IMR-90 (cell line): Measurements from ENCODE around the gene IQSEC3. TPM values are rescaled to one million over a fixed set of nuclear protein-coding genes. Genes with fewer than 3 reads are reported as not detected.

Experiments
- ATAC-seq: fragments of 200-7000 bp; cut with Tn5 transposase; 2 replicates; pipeline ENCODE4 v1.9.1; 2020; ENCODE audit warnings: low read depth, mild to moderate bottlenecking, moderate library complexity
- BruUV-seq: library from RNA; stranded (reverse); fragments of 400-500 nt; replicated peaks from 2 replicates; lab custom pipeline; 2021; lab: Mats Ljungman, UMichigan
- CTCF ChIA-PET: fragments of 300-600 bp; formaldehyde crosslinking; extraction: SDS; loops from one replicate; lab custom pipeline; 2021; ENCODE audit warnings: antibody characterized with exemption; lab: Yijun Ruan, JAX
- POLR2A ChIA-PET: fragments of 300-600 bp; sonication (Branson Sonifier 250); formaldehyde crosslinking; loops from one replicate; lab custom pipeline; 2022; ENCODE audit warnings: antibody characterized with exemption; ENCODE audit not compliant: unreplicated experiment; lab: Charles Lee
- DNase-seq: peaks from one replicate; pipeline ENCODE4 v3.0.0; 2013
- H2AFZ ChIP-seq: replicated peaks from 2 replicates; pipeline ENCODE3; 2013; ENCODE audit warnings: low read length, mild to moderate bottlenecking; ENCODE audit not compliant: poor library complexity
- H2AK5ac ChIP-seq: 2 replicates; pipeline ENCODE4 v1.6.1; 2013; ENCODE audit warnings: low read depth, low read length, inconsistent platforms
- H2AK9ac ChIP-seq: replicated peaks from 2 replicates; pipeline ENCODE3; 2013; ENCODE audit warnings: mild to moderate bottlenecking, low read depth, low read length, moderate library complexity; ENCODE audit not compliant: poor library complexity
- H2BK120ac ChIP-seq: 2 replicates; pipeline ENCODE4 v1.6.1; 2013; ENCODE audit warnings: low read depth, low read length, inconsistent platforms
- H2BK15ac ChIP-seq: 3 replicates; pipeline ENCODE4 v1.6.1; 2013; ENCODE audit warnings: low read depth, low read length, inconsistent platforms
- H2BK20ac ChIP-seq: 2 replicates; pipeline ENCODE4 v1.6.1; 2013; ENCODE audit warnings: low read depth, mild to moderate bottlenecking, inconsistent platforms, low read length, moderate library complexity
- H2BK5ac ChIP-seq: 2 replicates; pipeline ENCODE4 v1.6.1; 2013; ENCODE audit warnings: mild to moderate bottlenecking, low read depth, low read length, inconsistent platforms; ENCODE audit not compliant: poor library complexity, severe bottlenecking
- H3K14ac ChIP-seq: replicated peaks from 2 replicates; pipeline ENCODE4 v1.6.1; 2013; ENCODE audit warnings: low read depth, low read length, inconsistent platforms
- H3K18ac ChIP-seq: 2 replicates; pipeline ENCODE4 v1.6.1; 2013; ENCODE audit warnings: low read depth, low read length, control low read depth
- H3K23ac ChIP-seq: 2 replicates; pipeline ENCODE4 v1.6.1; 2013; ENCODE audit warnings: low read depth, low read length, inconsistent platforms
- H3K27ac ChIP-seq: 2 replicates; pipeline ENCODE4 v1.5.1; 2013; ENCODE audit warnings: mild to moderate bottlenecking, control low read depth, low read length; ENCODE audit not compliant: insufficient read depth
- H3K27me3 ChIP-seq: 2 replicates; pipeline ENCODE4 v1.6.1; 2013; ENCODE audit warnings: low read length; ENCODE audit not compliant: control insufficient read depth, insufficient read depth
- H3K36me3 ChIP-seq: 2 replicates; pipeline ENCODE4 v1.6.1; 2013; ENCODE audit warnings: low read length, mixed read lengths; ENCODE audit not compliant: control insufficient read depth, insufficient read depth
- H3K4ac ChIP-seq: 2 replicates; pipeline ENCODE4 v1.6.1; 2013; ENCODE audit warnings: low read depth, low read length, inconsistent platforms
- H3K4me1 ChIP-seq: 2 replicates; pipeline ENCODE4 v1.6.1; 2013; ENCODE audit warnings: low read length, mixed read lengths; ENCODE audit not compliant: control insufficient read depth, insufficient read depth
- H3K4me2 ChIP-seq: 2 replicates; pipeline ENCODE4 v1.6.1; 2013; ENCODE audit warnings: low read depth, mild to moderate bottlenecking, control low read depth, low read length, moderate library complexity
- H3K4me3 ChIP-seq: 2 replicates; pipeline ENCODE4 v1.5.1; 2013; ENCODE audit warnings: low read depth, mild to moderate bottlenecking, control low read depth, low read length, moderate library complexity; ENCODE audit not compliant: insufficient read depth
- H3K56ac ChIP-seq: 2 replicates; pipeline ENCODE4 v1.6.1; 2013; ENCODE audit warnings: low read length, inconsistent platforms; ENCODE audit not compliant: insufficient read depth; ENCODE audit errors: extremely low read depth
- H3K79me1 ChIP-seq, 2 experiments: 2 replicates each; pipeline ENCODE4 v1.6.1; 2013; ENCODE audit warnings: low read length in 2 of 2, inconsistent platforms in 1 of 2, low read depth in 1 of 2
- H3K9ac ChIP-seq: 2 replicates; pipeline ENCODE4 v1.6.1; 2013; ENCODE audit warnings: low read depth, low read length, control low read depth
- H3K9me1 ChIP-seq: 2 replicates; pipeline ENCODE4 v1.6.1; 2013; ENCODE audit warnings: low read length, inconsistent platforms; ENCODE audit not compliant: insufficient read depth
- H3K9me3 ChIP-seq: 2 replicates; pipeline ENCODE4 v1.6.1; 2013; ENCODE audit warnings: low read length; ENCODE audit not compliant: control insufficient read depth, insufficient read depth
- H4K20me1 ChIP-seq: 2 replicates; pipeline ENCODE4 v1.6.1; 2013; ENCODE audit warnings: low read length, inconsistent platforms; ENCODE audit not compliant: insufficient read depth
- H4K5ac ChIP-seq: 2 replicates; pipeline ENCODE4 v1.6.1; 2013; ENCODE audit warnings: mild to moderate bottlenecking, low read depth, low read length, control low read depth
- H4K8ac ChIP-seq, 2 experiments: 2 replicates each; pipeline ENCODE4 v1.6.1; 2013; ENCODE audit warnings: low read depth in 2 of 2, low read length in 2 of 2, control low read depth in 1 of 2, inconsistent platforms in 1 of 2
- H4K91ac ChIP-seq: 2 replicates; pipeline ENCODE4 v1.6.1; 2013; ENCODE audit warnings: low read depth, low read length, inconsistent platforms; ENCODE audit not compliant: insufficient read depth
- BHLHE40 ChIP-seq: fragments of 150-350 bp; IDR thresholded peaks from 2 replicates; pipeline ENCODE4 v1.6.1; 2016; ENCODE audit warnings: mild to moderate bottlenecking, low read depth, low read length
- CEBPB ChIP-seq: IDR thresholded peaks from 2 replicates; pipeline ENCODE4 v1.6.1; 2012; ENCODE audit warnings: low read depth, low read length, improper control_type of control experiment
- CHD1 ChIP-seq: IDR thresholded peaks from 2 replicates; pipeline ENCODE4 v1.6.1; 2012; ENCODE audit warnings: low read depth, low read length, improper control_type of control experiment
- CTCF ChIP-seq: conservative IDR thresholded peaks from 2 replicates; pipeline ENCODE4 v1.5.1; 2012; ENCODE audit warnings: mild to moderate bottlenecking, low read depth, low read length, improper control_type of control experiment
- ELK1 ChIP-seq: fragments of 150-350 bp; IDR thresholded peaks from 2 replicates; pipeline ENCODE4 v1.6.1; 2016; ENCODE audit warnings: low read depth, mild to moderate bottlenecking, low read length, moderate library complexity, borderline replicate concordance
- FOS ChIP-seq: fragments of 150-350 bp; IDR thresholded peaks from 2 replicates; pipeline ENCODE4 v1.6.1; 2016; ENCODE audit warnings: low read depth, low read length
- MAFK ChIP-seq: IDR thresholded peaks from 2 replicates; pipeline ENCODE4 v1.6.1; 2012; ENCODE audit warnings: low read depth, low read length, improper control_type of control experiment
- MAZ ChIP-seq: IDR thresholded peaks from 2 replicates; pipeline ENCODE4 v1.6.1; 2012; ENCODE audit warnings: low read depth, mild to moderate bottlenecking, low read length, improper control_type of control experiment, moderate library complexity, borderline replicate concordance
- MXI1 ChIP-seq: IDR thresholded peaks from 2 replicates; pipeline ENCODE4 v1.6.1; 2012; ENCODE audit warnings: low read depth, mild to moderate bottlenecking, low read length, moderate library complexity, borderline replicate concordance
- NFE2L2 ChIP-seq: fragments of 150-350 bp; IDR thresholded peaks from 2 replicates; pipeline ENCODE4 v1.6.1; 2016; ENCODE audit warnings: low read depth, mild to moderate bottlenecking, low read length
- POLR2A ChIP-seq: IDR thresholded peaks from 2 replicates; pipeline ENCODE4 v1.6.1; 2012; ENCODE audit warnings: mild to moderate bottlenecking, low read depth, low read length
- RAD21 ChIP-seq: IDR thresholded peaks from 2 replicates; pipeline ENCODE4 v1.6.1; 2012; ENCODE audit warnings: low read length, improper control_type of control experiment
- RCOR1 ChIP-seq: IDR thresholded peaks from 2 replicates; pipeline ENCODE4 v1.6.1; 2012; ENCODE audit warnings: mild to moderate bottlenecking, low read length, improper control_type of control experiment; ENCODE audit not compliant: insufficient replicate concordance
- RFX5 ChIP-seq: IDR thresholded peaks from 2 replicates; pipeline ENCODE4 v1.8.0; 2012; ENCODE audit warnings: low read depth, mild to moderate bottlenecking, low read length, moderate library complexity
- SMC3 ChIP-seq: fragments of 150-350 bp; IDR thresholded peaks from 2 replicates; pipeline ENCODE4 v1.6.1; 2016; ENCODE audit warnings: low read depth, mild to moderate bottlenecking, antibody characterized with exemption, low read length, moderate library complexity
- USF2 ChIP-seq: fragments of 150-350 bp; IDR thresholded peaks from 2 replicates; pipeline ENCODE4 v1.6.1; 2017; ENCODE audit warnings: mild to moderate bottlenecking, antibody characterized with exemption, low read length, low read depth
- WGBS, 2 experiments: methylation state at CpG; one replicate each; pipeline versions ENCODE4 v1.1.5 to v1.1.7; 2013; ENCODE audit warnings: missing lambda C conversion rate in 2 of 2; ENCODE audit not compliant: insufficient read length in 1 of 2; ENCODE audit errors: extremely low coverage in 2 of 2; 5-methylcytosine and 5-hydroxymethylcytosine counted together
- dilution Hi-C: fragments of 300-500 bp; cut with HindIII; formaldehyde crosslinking; loops from one replicate; pipeline ENCODE4 v1.14.3; 2018; ENCODE audit warnings: low sequenced_read_pairs; ENCODE audit not compliant: unreplicated experiment
- in situ Hi-C: fragments of 300-500 bp; cut with MboI; formaldehyde crosslinking; loops from 3 replicates; pipeline ENCODE4 v1.14.3; 2019; ENCODE audit warnings: low sequenced_read_pairs, inconsistent platforms, mixed read lengths
- intact Hi-C: fragments of 100-400 bp; cut with micrococcal nuclease; formaldehyde crosslinking; loops from 2 replicates; pipeline ENCODE4 v1.10.0; 2022
- polyA plus RNA-seq, 3 experiments: library from polyadenylated mRNA; depleted of rRNA; stranded (reverse); fragments of >200 nt; gene quantifications; 2 replicates each; pipeline ENCODE4 v1.2.3, GENCODE V29; 2012; ENCODE audit warnings: low replicate concordance in 1 of 3
- total RNA-seq: library from RNA; depleted of rRNA; stranded (reverse); fragments of >200 nt; gene quantifications from 2 replicates; pipeline ENCODE4 v1.2.3, GENCODE V29; 2012

IQSEC3 gene
- total and polyA plus RNA-seq, 2 of the 4 experiments (the other 2 are of a cell fraction) = 0.10 TPM; not detected in 1

- in situ Hi-C loops = no loop called here
- H3K27me3 ChIP-seq = peaks cover 61% of the 10 kb centered on the region
- no peak overlapping the region for H4K8ac ChIP-seq
- no peak overlapping the region for H2BK120ac ChIP-seq
- no peak for TF ChIP-seq FOS
- no peak for TF ChIP-seq USF2
- TF ChIP-seq MAZ = no peak
- TF ChIP-seq RAD21 = no peak
- TF ChIP-seq SMC3 = no peak
- no peak for TF ChIP-seq ELK1
- no peak for TF ChIP-seq RFX5
- no peak for TF ChIP-seq MAFK
- no peak for TF ChIP-seq MXI1
- no peak for TF ChIP-seq CTCF
- no peak for TF ChIP-seq RCOR1
- no peak for TF ChIP-seq CEBPB
- no peak for TF ChIP-seq POLR2A
- no peak for TF ChIP-seq NFE2L2
- no peak for TF ChIP-seq CHD1
- TF ChIP-seq BHLHE40 = no peak
- 60% methylated on average over 1 of the region's 7 CpGs; no CpG with 5 or more reads in 1 of the 2 experiments for WGBS, 2 experiments
- H2BK20ac ChIP-seq = no peak overlapping the region
- H2AK5ac ChIP-seq = no peak overlapping the region
- H3K56ac ChIP-seq = no peak overlapping the region
- H3K79me1 ChIP-seq = no peaks in the 10 kb centered on the region
- no peak overlapping the region for H3K18ac ChIP-seq
- H3K9me3 ChIP-seq = no peaks in the 10 kb centered on the region; the same call in none of the 2 replicates
- ChIA-PET POLR2A (no interaction called here), CTCF (no interaction called here)
- no peak overlapping the region for H3K4me3 ChIP-seq
- H3K9me1 ChIP-seq = no peaks in the 10 kb centered on the region
- intact Hi-C loops = no loop called here
- no peak overlapping the region for H2AK9ac ChIP-seq
- no peaks in the 10 kb centered on the region for H4K20me1 ChIP-seq
- H2BK5ac ChIP-seq = no peak overlapping the region
- ATAC-seq = no peak
- H3K23ac ChIP-seq = no peak overlapping the region
- no peaks in the 10 kb centered on the region for H3K36me3 ChIP-seq
- no peak overlapping the region for H2BK15ac ChIP-seq
- H3K9ac ChIP-seq = no peak overlapping the region
- no peak overlapping the region for H2AFZ ChIP-seq
- no peak overlapping the region for H3K4me2 ChIP-seq
- no peak overlapping the region for H3K14ac ChIP-seq
- H4K5ac ChIP-seq = no peak overlapping the region
- H4K91ac ChIP-seq = no peak overlapping the region
- no peak for DNase-seq
- H3K4ac ChIP-seq = no peak overlapping the region
- H3K27ac ChIP-seq = no peak overlapping the region
- no peaks in the 10 kb centered on the region for H3K4me1 ChIP-seq
- no TSS peak for BruUV-seq
- dilution Hi-C loops = no loop called here
Observed at GRCh38 chr12:82740-83139, 16.2 kb downstream of the IQSEC3 start.
